Left lung (tissue), 10 donors: Measurements from ENCODE around the gene IYD. TPM values are rescaled to one million over a fixed set of nuclear protein-coding genes. Genes with fewer than 3 reads are reported as not detected.

Experiments used
- ATAC-seq: fragments of 200-7000 bp; cut with Tn5 transposase; one replicate; pipeline ENCODE4 v1.9.1; 2020; ENCODE audit warnings: moderate library complexity
- DNase-seq, 4 donors: peaks; one replicate each; pipeline ENCODE4 v3.0.0-alpha.2; 2013 to 2020
- H3K27ac ChIP-seq, 2 donors: fragments of 200-600 bp; sonication (generic) in 1 of 2; one replicate each; pipeline versions ENCODE4 v1.5.0 to v1.8.0; 2020 to 2021
- H3K27me3 ChIP-seq, 2 donors: fragments of 200-600 bp; sonication (generic) in 1 of 2; one replicate each; pipeline versions ENCODE4 v1.5.0 to v1.8.0; 2020 to 2021
- H3K36me3 ChIP-seq, 2 donors: fragments of 200-600 bp; sonication (generic) in 1 of 2; one replicate each; pipeline versions ENCODE4 v1.5.0 to v1.8.0; 2020 to 2021
- H3K4me1 ChIP-seq, 2 donors: fragments of 200-600 bp; one replicate each; pipeline ENCODE4 v1.8.0; 2021
- H3K4me3 ChIP-seq, 2 donors: fragments of 200-600 bp; sonication (generic) in 1 of 2; one replicate each; pipeline versions ENCODE4 v1.5.0 to v1.8.0; 2020 to 2021; ENCODE audit warnings: mild to moderate bottlenecking in 1 of 2
- H3K9me3 ChIP-seq, 2 donors: fragments of 200-600 bp; sonication (generic) in 1 of 2; one replicate each; pipeline versions ENCODE4 v1.5.0 to v1.8.0; 2020 to 2021
- intact Hi-C, 2 donors: fragments of 100-400 bp; cut with DNase I; formaldehyde crosslinking; loops; one replicate each; pipeline versions ENCODE4 v1.11.2 to v1.14.2; 2022
- polyA plus RNA-seq, 6 donors: library from polyadenylated mRNA; unstranded; fragments of 120-200 nt; gene quantifications; one replicate each; pipeline ENCODE4 v1.2.1, GENCODE V29; 2013; ENCODE audit not compliant: insufficient read length in 6 of 6
- total RNA-seq, 2 donors: library from RNA; stranded (reverse); fragmentation: NEBNext Ultra II Directional; extraction: Animal tissue kit (Norgen Biotek cat#: 25700); gene quantifications; one replicate each; pipeline ENCODE4 v1.2.1, GENCODE V29; 2021
- TF ChIP-seq, protein P1 (sequence below), 2 donors: fragments of 200-600 bp; sonication (generic) in 1 of 2; IDR thresholded peaks; one replicate each; pipeline versions ENCODE4 v1.5.0 to v1.8.0; 2021; ENCODE audit warnings: antibody characterized with exemption in 2 of 2
- donor health status: DM: no; HTN: yes; CAD: no.
- donor health status: DM: no; HTN: no; CAD: no.

Gene IYD
- total and polyA plus RNA-seq, 8 donors: 1.3 to 7.7 (median 2.9) TPM

DNA sequence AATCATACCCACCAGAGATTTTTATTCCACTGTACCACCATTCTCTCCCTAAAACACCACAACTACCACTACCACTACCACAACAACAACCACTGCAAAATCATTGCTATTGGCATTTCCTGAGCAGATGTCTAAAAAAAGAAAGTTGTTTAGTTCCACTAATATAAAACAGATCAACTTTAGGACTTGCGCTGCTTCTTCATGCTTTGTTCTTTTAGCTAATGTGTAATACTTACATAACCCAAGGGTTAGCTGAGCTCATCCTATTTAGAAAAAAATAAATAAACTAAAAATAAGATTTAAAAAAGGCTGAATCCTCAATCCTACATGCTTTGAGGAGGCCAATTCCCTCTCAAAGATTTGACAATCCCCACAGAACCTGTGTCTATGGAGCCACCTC is 11.4 kb downstream of the IYD start:
- Histone ChIP-seq H3K27ac (no peak overlapping the region), H3K9me3 (no peaks in the 10 kb centered on the region), H3K36me3 (no peaks in the 10 kb centered on the region), H3K4me3 (no peak overlapping the region), H3K27me3 (no peaks in the 10 kb centered on the region), H3K4me1 (peaks cover 0 to 9% of the 10 kb centered on the region in 2 donors)
- ATAC-seq (no peak), DNase-seq (no peak)
- TF ChIP-seq, protein P1, sequence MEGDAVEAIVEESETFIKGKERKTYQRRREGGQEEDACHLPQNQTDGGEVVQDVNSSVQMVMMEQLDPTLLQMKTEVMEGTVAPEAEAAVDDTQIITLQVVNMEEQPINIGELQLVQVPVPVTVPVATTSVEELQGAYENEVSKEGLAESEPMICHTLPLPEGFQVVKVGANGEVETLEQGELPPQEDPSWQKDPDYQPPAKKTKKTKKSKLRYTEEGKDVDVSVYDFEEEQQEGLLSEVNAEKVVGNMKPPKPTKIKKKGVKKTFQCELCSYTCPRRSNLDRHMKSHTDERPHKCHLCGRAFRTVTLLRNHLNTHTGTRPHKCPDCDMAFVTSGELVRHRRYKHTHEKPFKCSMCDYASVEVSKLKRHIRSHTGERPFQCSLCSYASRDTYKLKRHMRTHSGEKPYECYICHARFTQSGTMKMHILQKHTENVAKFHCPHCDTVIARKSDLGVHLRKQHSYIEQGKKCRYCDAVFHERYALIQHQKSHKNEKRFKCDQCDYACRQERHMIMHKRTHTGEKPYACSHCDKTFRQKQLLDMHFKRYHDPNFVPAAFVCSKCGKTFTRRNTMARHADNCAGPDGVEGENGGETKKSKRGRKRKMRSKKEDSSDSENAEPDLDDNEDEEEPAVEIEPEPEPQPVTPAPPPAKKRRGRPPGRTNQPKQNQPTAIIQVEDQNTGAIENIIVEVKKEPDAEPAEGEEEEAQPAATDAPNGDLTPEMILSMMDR (IDR thresholded peaks at IDR 0.05): no peak
- intact Hi-C loops: no loop called here

DNA sequence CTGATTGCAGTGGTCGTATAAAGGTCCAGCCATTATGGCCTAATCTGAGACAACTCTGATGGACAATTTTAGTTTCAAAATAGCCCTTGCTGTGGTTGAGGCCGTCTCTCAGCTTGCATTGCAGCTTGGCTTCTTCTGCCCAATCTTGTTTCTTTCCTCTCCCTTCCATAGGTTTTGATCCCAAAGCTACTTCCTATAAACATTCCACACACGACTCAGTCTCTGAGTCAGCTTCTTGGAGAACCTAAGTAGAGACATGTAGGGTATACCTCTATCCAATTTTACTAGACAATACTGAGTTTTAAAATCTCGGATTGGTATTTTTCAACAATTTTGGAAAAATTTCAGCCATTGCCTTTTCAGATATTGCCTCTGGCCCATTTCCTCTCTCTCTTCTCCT is 13.4 kb downstream of the IYD start:
- Histone ChIP-seq H3K9me3 (no peaks in the 10 kb centered on the region), H3K27me3 (no peaks in the 10 kb centered on the region), H3K4me1 (peaks cover 0 to 6% of the 10 kb centered on the region in 2 donors), H3K27ac (no peak overlapping the region), H3K4me3 (no peak overlapping the region), H3K36me3 (no peaks in the 10 kb centered on the region)
- intact Hi-C loops: no loop called here
- no peak for ATAC-seq
- TF ChIP-seq, protein P1 (IDR thresholded peaks at IDR 0.05): no peak
- no peak for DNase-seq

DNA sequence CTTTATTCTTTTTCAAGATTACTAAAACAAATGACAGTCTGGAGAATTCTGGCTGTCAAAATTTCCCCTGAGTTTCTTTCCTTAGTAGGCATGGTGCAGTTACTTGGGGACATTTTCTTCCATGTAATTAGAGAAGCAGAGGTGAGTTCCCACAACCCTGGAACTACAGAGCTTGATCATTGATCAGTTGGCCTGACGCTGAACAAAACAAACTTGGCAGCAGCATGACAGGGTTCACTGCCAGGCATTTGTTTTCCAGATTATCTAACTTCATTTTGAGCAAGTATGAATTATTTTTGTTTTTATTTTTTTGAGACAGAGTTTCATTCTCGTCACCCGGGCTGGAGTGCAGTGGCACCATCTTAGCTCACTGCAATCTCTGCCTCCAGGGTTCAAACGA is 22.6 kb downstream of the IYD start:
- Histone ChIP-seq H3K9me3 (no peaks in the 10 kb centered on the region), H3K4me3 (no peak overlapping the region), H3K36me3 (no peaks in the 10 kb centered on the region), H3K27me3 (no peaks in the 10 kb centered on the region), H3K4me1 (no peaks in the 10 kb centered on the region), H3K27ac (peak overlapping the region; percentile 39 to 82)
- intact Hi-C loops: loop anchor here in 1 of 2 donors (5.0 kb wide), 1 partner anchor 314 kb away; no protein-coding TSS in a partner anchor
- DNase-seq: no peak
- TF ChIP-seq, protein P1 (IDR thresholded peaks at IDR 0.05): no peak
- ATAC-seq: no peak

DNA sequence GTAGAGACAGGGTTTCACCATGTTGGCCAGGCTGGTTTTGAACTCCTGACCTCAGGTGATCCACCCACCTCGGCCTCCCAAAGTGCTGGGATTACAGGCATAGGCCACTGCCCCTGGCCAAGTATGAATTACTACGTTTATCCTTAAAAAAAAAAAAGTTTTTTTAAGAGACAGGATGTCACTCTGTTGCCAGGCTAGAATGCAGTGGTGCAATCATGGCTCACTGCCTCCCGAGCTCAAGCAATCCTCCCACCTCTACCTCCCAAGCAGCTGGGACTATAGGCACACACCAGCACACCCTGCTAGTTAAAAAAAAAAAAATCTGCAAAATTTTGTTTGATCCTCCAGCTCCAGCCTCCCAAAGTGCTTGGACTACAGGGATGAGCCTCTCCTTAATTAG is 23.1 kb downstream of the IYD start:
- Histone ChIP-seq H3K36me3 (no peaks in the 10 kb centered on the region), H3K4me3 (no peak overlapping the region), H3K27me3 (no peaks in the 10 kb centered on the region), H3K9me3 (no peaks in the 10 kb centered on the region), H3K27ac (peak overlapping the region; percentile 39 to 82), H3K4me1 (no peaks in the 10 kb centered on the region)
- DNase-seq (no peak), ATAC-seq (peak; percentile 1)
- intact Hi-C loops: loop anchor here in 1 of 2 donors (5.0 kb wide), 1 partner anchor 315 kb away; no protein-coding TSS in a partner anchor
- TF ChIP-seq, protein P1 (IDR thresholded peaks at IDR 0.05): no peak

DNA sequence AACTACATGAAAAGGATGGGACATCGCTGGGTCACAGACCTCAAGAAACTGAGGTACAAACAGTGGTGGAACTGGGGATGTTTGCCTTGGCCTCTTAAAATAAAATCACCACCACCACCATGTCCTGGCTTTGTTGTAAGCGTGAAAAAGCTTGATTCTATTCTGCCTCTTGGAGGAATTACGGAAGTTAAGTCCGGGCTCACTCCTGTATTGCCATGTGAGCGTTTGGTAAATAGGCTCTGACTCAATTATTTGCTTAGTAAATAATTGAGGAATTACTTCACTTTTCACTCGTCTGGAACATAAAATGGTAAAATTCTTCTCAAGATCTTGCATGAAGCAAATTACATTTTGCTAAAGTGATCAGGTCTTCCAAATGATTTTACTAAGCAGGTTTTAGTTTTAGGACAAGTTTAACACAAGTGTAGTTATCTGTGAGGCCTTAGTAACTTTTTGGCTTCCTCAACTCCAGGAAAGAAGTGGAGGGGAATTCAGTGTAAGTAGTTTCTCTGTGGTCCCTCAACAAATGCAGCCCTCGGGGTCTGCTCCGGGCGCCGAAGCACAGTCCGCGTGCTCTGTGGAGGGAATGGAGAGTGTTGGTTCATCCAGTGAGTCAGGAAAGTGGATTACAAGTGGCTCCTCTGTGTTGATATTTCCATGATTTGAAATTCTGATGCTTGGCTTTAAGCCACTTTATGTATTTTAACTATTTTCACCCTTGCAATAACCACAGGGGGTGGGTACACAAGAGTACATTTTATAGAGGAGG is 23.8 kb downstream of the IYD start:
- peak; percentile 64 for ATAC-seq
- H3K27ac ChIP-seq: peak overlapping the region; percentile 39 to 82

More for the DNA sequence above, 23.8 kb downstream of the IYD start:
- Histone ChIP-seq H3K9me3 (no peaks in the 10 kb centered on the region), H3K4me3 (no peak overlapping the region), H3K4me1 (no peaks in the 10 kb centered on the region), H3K36me3 (no peaks in the 10 kb centered on the region), H3K27me3 (no peaks in the 10 kb centered on the region)
- TF ChIP-seq, protein P1 (IDR thresholded peaks at IDR 0.05): no peak
- DNase-seq: no peak
- intact Hi-C loops: loop anchor here in 1 of 2 donors (5.0 kb wide), 1 partner anchor 315 kb away; no protein-coding TSS in a partner anchor
